Medulla oblongata (tissue), 1 donor: Measurements from ENCODE around the gene FIBCD1.
A peak's percentile ranks its signal among the peaks of the same experiment; 100 is the strongest.

Experiments
- DNase-seq: peaks from one replicate; pipeline ENCODE4 v3.0.0-alpha.2; 2015; ENCODE audit errors: extremely low spot score

Gene FIBCD1

DNA sequence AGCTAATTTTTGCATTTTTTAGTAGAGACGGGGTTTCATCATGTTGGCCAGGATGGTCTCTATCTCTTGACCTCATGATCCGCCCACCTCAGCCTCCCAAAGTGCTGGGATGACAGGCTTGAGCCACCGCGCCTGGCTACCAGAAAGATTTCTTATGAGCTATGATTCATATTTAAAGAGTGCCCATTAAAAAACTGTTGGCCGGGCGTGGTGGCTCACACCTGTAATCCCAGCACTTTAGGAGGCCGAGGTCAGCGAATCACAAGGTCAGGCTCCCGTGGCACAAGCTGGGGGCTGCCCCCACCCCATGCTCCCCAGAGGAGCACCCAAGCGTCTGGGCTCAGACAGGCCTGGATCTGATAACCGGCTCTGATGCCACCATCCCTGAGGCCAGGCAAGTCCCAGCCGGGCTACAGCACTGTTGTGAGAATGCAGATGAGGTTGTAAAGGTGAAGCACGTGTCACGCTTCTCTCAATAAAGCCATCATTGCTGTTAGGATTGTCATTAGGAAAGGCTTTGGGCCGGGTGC, 56.3 kb downstream of the FIBCD1 start:
- no peak for DNase-seq

DNA sequence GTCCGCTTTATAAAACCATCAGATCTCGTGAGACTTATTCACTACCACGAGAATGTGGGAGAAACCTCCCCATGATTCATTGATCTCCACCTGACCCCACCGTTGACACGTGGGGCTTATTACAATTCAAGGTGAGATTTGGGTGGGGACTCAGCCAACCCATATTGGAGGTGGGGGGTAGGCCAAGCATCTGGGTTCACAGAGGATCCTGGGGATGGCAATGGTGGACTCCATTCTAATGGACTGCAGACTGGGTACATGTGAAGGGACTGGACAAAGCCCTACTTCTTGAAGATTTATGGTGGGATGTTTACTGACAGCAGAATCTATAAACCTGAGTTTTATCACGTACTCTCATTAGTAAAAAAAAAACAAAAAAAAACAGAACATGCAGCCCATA, 57.5 kb downstream of the FIBCD1 start:
- DNase-seq, result no peak

DNA sequence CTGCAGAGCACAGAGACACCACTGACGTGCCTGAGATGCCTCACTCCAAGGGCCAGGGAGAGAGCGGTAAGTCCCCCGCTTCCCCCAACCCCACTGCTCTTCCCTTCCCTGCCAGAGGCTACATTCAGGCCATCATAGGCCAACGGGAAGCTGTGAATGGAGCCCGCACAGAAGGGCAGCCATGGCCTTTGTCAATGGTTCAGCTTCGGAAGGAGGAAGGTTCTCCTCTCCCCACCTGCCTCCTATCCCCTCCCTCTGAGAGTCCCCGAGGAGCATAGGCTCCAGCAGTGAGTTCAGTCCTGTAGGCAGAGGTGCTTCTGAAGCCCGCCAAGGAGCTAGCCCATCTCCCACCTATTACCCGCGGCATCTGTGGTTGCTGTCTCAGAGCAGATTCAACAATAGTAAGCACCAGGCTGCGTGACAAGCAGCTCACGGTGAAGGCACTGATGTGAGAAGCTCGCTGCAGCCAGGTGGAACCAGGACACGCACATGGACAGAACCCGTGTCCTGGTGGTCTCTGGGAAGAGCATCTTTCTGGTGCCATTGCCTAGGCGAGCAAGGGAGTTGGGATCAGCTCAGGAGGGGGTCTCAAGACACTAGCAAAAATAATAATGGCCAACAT, 58.3 kb downstream of the FIBCD1 start:
- no peak for DNase-seq

DNA sequence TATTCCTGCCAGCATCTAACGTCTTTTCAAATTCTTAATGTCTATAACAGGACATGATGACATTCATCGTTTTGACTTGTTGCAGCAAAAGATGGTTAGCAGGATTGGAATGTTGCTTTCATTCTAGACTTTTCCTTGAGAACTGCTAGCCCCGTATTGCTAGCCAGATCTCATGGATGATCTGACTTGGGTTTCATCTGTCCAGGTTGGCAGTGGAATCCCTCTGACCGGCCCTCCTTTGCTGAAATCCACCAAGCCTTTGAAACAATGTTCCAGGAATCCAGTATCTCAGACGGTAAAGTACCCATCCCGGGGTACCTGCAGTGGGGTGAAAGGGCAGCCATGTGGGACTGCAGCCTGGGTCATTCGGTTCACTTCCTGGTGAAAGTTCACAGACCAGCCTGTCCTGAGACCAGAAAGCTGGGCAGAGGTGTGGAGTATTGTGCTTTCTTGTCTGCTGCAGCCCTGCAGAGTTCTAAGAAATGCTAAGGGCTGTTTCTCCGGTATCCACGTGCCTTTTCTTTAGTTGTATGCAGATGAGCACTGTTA, 59.1 kb downstream of the FIBCD1 start:
- DNase-seq, result no peak

DNA sequence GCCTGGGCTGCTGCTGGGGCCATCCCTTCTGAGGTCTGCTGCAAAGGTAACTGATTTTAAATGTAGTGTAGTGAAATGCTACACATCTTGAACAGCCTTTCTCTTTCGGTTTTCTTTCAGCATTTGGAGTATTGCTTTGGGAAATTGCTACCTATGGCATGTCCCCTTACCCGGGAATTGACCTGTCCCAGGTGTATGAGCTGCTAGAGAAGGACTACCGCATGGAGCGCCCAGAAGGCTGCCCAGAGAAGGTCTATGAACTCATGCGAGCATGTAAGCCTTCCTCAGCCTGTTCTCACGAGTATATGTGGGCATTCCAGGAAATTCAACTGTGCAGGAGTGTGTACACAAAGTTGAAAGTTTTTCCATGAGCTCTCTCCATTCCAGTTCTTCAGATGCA, 60.8 kb downstream of the FIBCD1 start:
- DNase-seq, result no peak

DNA sequence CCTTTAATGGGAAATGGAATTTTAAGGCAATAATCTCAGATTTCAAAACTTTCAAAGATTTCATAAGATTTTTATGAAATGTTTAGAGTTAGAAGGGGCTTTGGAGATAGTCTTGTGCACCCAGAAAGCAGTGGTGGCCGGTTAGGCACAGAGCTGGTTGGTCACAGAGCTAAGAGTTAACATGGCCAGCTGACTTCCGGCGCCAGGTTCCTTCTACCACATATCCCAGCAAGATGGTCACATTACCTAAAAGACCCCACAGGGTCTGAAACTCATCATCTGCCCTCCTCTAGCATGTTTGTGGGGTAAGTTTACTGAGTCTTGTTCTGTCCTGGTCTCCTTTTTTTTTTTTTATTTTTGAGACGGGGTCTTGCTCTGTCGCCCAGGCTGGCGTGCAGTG, 61.7 kb downstream of the FIBCD1 start:
- no peak for DNase-seq

DNA sequence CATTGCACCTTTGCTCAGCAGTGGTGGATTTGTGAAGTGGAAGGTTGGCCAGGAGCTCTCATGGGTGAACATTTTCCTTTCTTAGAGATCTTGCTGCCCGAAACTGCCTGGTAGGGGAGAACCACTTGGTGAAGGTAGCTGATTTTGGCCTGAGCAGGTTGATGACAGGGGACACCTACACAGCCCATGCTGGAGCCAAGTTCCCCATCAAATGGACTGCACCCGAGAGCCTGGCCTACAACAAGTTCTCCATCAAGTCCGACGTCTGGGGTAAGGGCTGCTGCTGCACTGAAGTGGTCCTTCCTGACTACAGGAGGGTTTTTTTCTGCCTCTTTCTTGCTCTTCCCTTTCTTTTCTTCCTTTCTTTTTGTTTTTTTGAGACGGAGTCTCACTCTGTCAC, 64.3 kb downstream of the FIBCD1 start:
- no peak for DNase-seq

DNA sequence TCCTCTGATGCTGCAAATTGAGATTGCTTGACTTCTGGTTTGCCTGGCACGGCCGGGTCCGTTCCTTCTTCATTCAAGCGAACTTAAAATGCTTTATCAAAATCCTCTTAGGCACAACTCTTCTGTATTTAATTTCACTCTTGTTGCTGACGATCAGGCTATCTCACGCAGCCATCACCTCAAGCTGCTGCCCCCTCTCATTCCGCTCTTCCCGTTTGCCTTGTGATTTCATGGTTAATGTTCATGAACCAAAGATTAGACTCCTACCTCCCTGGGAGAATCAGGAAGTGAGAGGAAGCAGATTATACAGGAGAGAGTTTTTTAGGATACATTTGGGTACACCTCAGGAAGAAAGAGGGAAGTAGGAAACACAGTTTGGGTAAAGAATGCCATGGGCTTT, 65.1 kb downstream of the FIBCD1 start:
- no peak for DNase-seq

DNA sequence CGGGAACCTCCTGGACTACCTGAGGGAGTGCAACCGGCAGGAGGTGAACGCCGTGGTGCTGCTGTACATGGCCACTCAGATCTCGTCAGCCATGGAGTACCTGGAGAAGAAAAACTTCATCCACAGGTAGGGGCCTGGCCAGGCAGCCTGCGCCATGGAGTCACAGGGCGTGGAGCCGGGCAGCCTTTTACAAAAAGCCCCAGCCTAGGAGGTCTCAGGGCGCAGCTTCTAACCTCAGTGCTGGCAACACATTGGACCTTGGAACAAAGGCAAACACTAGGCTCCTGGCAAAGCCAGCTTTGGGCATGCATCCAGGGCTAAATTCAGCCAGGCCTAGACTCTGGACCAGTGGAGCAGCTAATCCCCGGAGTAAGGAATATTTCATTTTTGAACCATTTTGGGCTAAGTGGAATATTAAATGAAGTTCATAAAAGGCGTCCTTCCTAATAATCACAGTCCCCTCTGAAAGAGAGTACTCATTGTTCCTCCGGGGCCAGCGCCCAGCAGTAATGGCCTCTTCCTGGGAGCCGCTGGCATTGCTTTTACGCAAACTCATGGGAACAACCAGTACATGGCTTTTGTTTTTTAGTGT, 66.0 kb downstream of the FIBCD1 start:
- DNase-seq, result peak; percentile 81

DNA sequence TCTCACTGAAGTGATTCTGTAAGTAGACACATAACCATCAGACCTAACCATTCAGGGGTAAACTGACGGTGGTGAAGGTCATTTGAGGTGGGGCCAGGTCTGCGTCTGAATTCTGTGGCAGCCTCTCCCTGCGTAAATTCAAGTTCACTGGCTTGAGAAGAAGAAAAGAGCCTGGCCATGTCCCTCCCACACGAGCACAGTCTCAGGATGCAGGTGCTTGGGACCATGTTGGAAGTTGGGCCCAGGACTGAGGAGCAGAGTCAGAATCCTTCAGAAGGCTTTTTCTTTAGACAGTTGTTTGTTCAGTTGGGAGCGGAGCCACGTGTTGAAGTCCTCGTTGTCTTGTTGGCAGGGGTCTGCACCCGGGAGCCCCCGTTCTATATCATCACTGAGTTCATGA, 66.5 kb downstream of the FIBCD1 start:
- DNase-seq, result no peak

DNA sequence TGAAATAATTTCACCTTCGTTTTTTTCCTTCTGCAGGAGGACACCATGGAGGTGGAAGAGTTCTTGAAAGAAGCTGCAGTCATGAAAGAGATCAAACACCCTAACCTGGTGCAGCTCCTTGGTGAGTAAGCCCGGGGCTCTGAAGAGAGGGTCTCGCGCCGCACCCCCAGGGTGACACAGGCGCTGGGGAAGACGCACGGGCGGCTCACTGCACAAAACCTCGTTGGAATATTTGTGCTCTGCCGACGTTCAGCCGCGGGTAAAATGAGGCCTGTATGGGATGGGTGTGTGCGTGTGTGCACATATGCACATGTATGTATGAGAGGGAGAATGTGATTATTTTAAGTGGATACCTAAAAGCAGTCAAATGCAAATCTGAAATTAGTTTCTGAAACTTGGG, 67.0 kb downstream of the FIBCD1 start:
- no peak for DNase-seq

DNA sequence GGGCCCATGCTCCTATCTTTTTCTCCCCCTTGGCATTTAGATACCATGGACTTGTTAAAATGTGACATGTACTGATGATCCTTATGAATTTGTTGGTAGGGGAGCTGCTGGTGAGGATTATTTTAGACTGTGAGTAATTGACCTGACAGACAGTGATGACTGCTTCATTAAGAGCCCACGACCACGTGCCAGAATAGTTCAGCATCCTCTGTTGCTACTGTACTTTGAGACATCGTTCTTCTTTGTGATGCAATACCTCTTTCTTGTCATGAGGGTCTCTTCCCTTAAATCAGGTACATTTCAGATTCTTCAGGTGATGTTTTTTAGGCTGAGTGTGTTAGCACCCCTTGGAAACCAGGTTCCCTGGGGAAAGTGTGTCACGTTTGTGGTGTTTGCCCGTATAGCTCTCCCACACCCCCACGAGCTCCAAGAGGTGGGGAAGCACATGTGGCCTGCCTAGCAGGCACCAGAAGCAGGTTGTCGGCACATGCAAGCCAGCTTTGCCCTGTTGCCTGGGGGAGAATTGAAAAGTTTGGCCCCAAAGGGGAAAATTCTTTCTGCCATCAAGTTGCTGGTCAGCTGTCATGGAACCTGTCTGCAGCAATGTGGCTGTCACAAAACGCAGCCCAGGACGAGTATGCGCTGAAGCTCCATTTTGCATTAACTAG, 67.5 kb downstream of the FIBCD1 start:
- DNase-seq, result no peak

DNA sequence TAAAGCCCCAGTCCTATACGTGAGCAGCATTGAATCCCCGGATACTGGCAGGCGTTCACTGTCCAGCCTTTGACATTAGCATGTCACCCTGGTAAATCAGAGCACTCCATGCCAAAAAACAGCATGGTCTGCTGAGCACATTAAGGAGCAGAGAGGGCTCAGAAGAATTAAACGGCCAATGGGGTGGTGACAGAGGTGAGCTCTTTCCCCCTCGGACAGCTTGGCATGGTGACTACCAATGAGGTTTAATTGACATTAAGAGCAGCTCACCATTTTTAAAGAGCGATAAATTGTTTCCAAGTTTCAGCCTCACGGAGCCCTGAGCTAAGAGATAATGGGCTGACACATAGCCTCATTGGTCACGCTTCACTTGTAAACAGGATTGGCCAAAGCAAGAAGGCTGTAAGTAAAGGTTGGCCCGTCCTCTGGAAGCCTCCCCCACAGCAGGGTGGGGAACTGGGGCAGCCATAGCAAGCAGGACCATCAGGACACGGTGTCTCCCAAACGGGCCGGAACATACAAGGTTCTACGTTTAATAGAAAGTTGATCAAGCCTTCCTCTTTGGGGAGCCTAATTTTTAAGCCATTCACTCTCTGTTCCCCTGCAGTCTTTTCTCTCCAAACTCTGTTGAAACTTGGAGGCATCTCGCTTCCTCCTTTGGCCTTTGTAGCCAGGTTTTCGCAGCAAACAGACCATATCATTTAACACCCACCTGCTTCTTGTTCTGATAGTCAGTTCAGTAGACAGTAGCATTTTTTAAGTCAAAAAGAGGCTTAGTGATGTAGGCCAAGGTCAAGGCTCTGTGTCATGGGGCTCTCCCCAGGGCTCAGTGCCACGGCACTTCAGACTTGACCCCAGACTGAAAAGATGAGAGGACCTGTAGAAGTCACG, 68.3 kb downstream of the FIBCD1 start:
- DNase-seq, result peak; percentile 60

DNA sequence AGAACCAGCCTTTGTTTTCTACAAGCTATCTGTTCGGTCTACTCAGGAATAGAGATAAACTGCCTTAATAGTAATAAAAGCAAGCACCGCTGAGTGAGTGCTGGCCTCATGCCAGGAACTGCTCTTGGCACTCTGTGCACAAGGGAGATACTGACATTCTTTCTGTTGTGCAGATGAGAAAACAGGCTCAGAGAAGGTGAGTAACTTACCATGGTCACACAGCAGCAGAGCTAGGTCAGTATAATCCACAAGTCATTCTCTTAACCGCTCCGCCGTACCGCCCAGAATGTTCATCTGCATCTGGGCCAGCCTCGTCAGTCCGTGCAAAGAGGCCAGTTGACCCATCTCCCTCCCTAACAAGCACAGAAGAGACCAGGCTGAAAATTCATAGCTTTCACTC, 69.8 kb downstream of the FIBCD1 start:
- DNase-seq, result no peak

DNA sequence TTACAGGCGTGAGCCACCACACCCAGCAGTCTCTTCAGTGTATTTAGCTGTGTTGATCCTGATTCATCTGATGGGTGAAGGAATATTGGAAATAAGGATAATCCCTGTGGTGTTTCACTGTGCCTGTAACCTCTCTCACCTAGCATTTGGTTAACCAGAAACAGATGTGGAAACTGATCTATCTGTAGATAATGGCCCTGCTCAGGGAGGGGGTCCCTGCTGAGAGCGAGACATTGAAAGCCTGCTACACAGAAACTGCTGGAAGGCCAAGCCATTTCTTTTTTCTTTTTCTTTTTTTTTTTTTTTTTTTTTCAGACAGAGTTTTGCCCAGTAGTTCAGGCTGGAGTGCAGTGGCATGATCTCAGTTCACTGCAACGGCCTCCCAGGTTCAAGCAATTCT, 70.8 kb downstream of the FIBCD1 start:
- DNase-seq, result no peak

DNA sequence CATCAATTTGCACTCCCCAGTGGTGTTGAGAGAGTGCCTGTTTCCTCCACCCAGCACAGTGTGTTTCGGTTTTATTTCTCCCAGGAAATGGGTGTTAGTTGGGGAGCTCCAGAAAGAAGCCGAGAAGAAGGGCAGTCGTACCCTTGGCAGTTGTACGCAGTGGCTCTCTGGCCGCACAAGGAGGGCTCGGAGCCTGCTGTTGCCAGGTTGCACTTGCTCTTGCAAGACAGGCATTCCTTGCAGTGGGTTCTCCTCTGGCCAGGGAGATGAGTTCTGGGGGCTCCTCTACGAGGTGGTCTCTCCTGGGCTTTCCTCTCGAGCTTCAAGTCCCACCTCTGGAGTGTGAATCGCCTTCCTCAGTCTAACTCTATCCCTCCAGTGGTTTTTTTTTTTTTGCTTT, 71.5 kb downstream of the FIBCD1 start:
- DNase-seq, result peak; percentile 31

DNA sequence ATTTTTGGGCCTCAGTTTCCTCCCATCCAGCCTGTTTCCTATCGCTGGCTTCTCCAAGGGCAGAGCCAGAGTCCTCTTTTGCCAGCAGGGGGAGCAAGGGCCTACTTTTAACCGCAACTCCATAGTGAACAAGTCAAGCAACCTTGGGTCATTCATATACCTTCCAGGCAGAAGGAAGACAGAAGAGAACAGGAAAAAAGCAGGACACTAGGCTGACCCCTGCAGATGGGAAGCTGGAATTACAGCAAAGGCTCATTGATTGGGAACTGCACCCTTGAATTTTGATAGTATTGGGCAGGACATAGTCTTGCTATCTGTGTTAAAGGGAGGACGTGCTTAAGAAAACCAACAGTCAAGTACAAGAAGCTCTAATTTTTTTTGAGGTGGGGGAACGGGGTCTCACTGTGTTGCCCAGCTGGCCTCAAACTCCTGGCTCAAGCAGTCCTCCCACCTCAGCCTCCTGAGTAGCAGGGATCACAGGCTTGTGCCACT, 72.5 kb downstream of the FIBCD1 start:
- peak; percentile 82 for DNase-seq

DNA sequence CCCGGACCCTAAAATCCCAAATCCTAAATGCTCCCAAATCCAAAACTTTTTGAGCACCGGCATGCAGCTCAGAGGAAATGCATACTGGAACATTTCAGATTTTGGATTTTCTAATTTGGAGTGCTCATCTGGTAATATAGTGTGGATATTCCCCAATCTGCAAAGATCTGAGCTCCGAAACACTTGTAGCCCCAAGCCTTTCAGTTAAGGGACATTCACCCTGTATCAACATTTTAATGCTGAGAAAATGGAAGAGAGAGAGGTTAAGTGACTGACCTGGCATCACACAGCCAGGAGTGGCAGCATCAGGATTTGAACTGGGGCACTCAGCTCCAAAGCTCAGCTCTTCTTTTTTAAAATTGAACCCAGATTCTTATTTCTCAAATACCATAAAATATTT, 73.1 kb downstream of the FIBCD1 start:
- DNase-seq, result no peak

DNA sequence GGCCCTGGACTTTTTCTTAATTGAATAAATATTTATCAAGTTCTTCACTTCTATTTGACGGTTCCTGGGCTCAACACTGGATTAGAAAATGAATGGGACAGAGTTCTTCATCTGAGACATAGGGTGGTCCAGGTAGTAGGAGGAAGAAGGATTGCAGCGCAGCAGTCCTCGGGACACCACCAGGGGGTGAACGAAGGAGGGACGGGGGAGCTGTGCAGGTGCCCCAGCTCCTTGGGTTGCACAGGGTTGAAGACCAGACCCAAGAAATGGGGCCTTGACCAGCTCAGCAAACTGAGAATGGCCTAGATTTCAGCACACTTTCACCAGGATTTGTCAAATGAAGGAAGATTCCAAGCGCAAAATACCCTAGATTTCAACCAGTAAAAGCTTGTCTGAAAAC, 74.5 kb downstream of the FIBCD1 start:
- DNase-seq, result no peak

DNA sequence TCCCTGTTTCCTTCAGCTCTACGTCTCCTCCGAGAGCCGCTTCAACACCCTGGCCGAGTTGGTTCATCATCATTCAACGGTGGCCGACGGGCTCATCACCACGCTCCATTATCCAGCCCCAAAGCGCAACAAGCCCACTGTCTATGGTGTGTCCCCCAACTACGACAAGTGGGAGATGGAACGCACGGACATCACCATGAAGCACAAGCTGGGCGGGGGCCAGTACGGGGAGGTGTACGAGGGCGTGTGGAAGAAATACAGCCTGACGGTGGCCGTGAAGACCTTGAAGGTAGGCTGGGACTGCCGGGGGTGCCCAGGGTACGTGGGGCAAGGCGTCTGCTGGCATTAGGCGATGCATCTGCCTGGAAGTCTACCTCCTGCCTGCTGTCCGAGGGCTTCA, 76.3 kb downstream of the FIBCD1 start:
- DNase-seq, result no peak

DNA sequence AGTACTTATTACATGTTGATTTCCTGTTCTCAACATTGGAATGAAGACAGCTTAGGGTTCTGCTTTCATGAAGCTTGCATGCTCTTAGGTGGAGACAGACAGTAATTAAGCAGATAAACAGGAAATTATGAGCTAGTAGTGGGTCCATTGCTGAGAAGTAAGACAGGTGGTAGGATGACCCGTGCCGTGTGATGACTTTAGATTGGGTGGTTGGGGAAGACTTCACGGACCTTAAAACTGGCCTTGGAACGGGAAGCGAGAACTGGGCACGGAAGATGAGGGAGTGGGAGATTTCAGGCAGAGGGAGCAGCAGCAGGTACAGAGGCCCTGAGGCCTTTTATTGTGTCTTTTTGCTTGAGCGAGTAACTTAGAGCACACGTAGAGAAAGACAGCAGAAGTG, 76.8 kb downstream of the FIBCD1 start:
- no peak for DNase-seq
